ENCODE data around the gene NR6A1. TPM values are rescaled to one million over a fixed set of nuclear protein-coding genes. Genes with fewer than 3 reads are reported as not detected.

Gene NR6A1
- total and polyA plus RNA-seq, 2 of the 13 experiments (the other 11 are each of a cell fraction or from before 2014, with no cell fraction given), result 28.1 to 31.5 TPM

DNA sequence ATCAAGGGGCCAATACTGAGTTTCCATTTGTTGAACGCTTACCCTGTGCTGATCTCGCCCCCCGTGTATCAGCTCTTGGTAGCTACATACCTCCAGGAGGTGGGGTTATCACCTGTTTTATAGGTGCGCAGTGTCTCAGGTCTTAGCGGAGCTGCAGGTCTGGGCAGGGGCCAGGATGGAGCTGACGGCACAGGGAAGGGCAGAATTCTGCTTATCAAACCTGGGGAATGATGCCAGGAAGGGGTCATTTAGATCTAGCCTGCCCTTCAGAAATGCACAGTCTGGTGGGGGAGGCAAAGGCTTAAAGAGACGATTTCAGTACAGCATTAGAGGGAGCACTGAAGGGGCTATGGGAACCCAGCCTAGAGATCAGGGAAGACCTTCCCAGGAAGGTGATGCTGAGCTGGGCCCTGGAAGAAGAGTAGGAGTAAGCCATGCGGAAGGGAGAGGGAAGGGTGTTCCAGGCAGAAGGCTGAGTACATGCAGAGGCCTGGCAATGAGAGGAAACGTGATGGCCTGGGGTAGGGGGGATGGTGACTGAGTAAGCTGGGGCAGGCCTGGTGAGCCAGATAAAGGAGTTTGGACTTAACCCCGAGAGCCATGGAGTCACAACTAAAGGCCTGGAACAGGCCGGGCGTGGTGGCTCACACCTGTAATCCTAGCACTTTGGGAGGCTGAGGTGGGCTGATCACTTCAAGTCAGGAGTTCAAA is 37.3 kb upstream of the NR6A1 start:
- H3K27ac ChIP-seq (ENCODE audit: extremely low read length, insufficient read depth, low read length), result no peak overlapping the region
- H3K36me3 ChIP-seq (replicated peaks in 1 of 2; ENCODE audit: control insufficient read depth in 1 of 2, insufficient read depth in 2 of 2, low read length in 2 of 2), result no peaks in the 10 kb centered on the region
- POLR2A ChIA-PET, result interaction anchor here (4.7 kb wide), 1 partner anchor 10 kb away, joined by 28 read pairs; no protein-coding TSS in a partner anchor
- intact Hi-C loops (cut with micrococcal nuclease; ENCODE audit: unreplicated experiment), result no loop called here
- FAIRE-seq, result no peak
- no peak overlapping the region for H2AFZ ChIP-seq (ENCODE audit: low read length)
- no peaks in the 10 kb centered on the region for H4K20me1 ChIP-seq (ENCODE audit: insufficient read depth, low read length)
- H3K79me2 ChIP-seq (ENCODE audit: insufficient read depth, low read length), result no peaks in the 10 kb centered on the region
- no peak for DNase-seq (ENCODE audit: low spot score)
- in situ Hi-C loops (cut with HindIII; ENCODE audit: extremely low pct_ligation_motif_present, low pct_unique_long_range_greater_than_20kb), result no loop called here
- H3K9ac ChIP-seq (ENCODE audit: insufficient read depth, low read depth, low read length), result no peak overlapping the region
- 60% methylated on average over 12 of the region's 12 CpGs for WGBS (ENCODE audit: low lambda C conversion rate)
- no peaks in the 10 kb centered on the region for H3K27me3 ChIP-seq (ENCODE audit: control insufficient read depth in 1 of 2, insufficient read depth in 2 of 2, low read length in 2 of 2)
- H3K4me3 ChIP-seq (replicated peaks in 1 of 3; ENCODE audit: insufficient read depth in 1 of 3, low read depth in 2 of 3, low read length in 3 of 3), result no peak overlapping the region
- no peak for ATAC-seq
- H3K9me3 ChIP-seq (ENCODE audit: low read length), result no peaks in the 10 kb centered on the region
- no peak overlapping the region for H3K4me2 ChIP-seq (ENCODE audit: low read depth, low read length)
- CTCF ChIA-PET (ENCODE audit: low intra/inter-chr PET ratio, low total read pairs), result no interaction called here
- peaks cover 45% of the 10 kb centered on the region for H3K4me1 ChIP-seq (ENCODE audit: insufficient read depth, low read length)
- no TSS peak for BruUV-seq (replicated peaks)
- TF ChIP-seq, protein P1, sequence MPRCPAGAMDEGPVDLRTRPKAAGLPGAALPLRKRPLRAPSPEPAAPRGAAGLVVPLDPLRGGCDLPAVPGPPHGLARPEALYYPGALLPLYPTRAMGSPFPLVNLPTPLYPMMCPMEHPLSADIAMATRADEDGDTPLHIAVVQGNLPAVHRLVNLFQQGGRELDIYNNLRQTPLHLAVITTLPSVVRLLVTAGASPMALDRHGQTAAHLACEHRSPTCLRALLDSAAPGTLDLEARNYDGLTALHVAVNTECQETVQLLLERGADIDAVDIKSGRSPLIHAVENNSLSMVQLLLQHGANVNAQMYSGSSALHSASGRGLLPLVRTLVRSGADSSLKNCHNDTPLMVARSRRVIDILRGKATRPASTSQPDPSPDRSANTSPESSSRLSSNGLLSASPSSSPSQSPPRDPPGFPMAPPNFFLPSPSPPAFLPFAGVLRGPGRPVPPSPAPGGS (CRISPR knock-in tag; IDR thresholded peaks at IDR 0.05), result no peak
- TF ChIP-seq, protein P2, sequence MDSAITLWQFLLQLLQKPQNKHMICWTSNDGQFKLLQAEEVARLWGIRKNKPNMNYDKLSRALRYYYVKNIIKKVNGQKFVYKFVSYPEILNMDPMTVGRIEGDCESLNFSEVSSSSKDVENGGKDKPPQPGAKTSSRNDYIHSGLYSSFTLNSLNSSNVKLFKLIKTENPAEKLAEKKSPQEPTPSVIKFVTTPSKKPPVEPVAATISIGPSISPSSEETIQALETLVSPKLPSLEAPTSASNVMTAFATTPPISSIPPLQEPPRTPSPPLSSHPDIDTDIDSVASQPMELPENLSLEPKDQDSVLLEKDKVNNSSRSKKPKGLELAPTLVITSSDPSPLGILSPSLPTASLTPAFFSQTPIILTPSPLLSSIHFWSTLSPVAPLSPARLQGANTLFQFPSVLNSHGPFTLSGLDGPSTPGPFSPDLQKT (CRISPR knock-in tag; IDR thresholded peaks at IDR 0.05; ENCODE audit: borderline replicate concordance), result no peak
- TF ChIP-seq REPIN1 (CRISPR knock-in tag; IDR thresholded peaks at IDR 0.05; ENCODE audit: borderline replicate concordance, low read depth) (no peak), ZNF749 (CRISPR knock-in tag; IDR thresholded peaks at IDR 0.05; ENCODE audit: borderline replicate concordance) (no peak), REL (CRISPR knock-in tag; conservative IDR thresholded peaks at IDR 0.05) (no peak), KDM6A (CRISPR knock-in tag; IDR thresholded peaks at IDR 0.05; ENCODE audit: low read depth) (no peak), SAP130 (CRISPR knock-in tag; IDR thresholded peaks at IDR 0.05; ENCODE audit: low read depth) (no peak), CHCHD3 (CRISPR knock-in tag; IDR thresholded peaks at IDR 0.05) (no peak), TBP (CRISPR knock-in tag; IDR thresholded peaks at IDR 0.05) (no peak), ZNF790 (CRISPR knock-in tag; IDR thresholded peaks at IDR 0.05; ENCODE audit: borderline replicate concordance) (no peak), TOE1 (CRISPR knock-in tag; IDR thresholded peaks at IDR 0.05) (no peak), ZMYM4 (CRISPR knock-in tag; IDR thresholded peaks at IDR 0.05) (no peak)
- TF ChIP-seq, protein P3, sequence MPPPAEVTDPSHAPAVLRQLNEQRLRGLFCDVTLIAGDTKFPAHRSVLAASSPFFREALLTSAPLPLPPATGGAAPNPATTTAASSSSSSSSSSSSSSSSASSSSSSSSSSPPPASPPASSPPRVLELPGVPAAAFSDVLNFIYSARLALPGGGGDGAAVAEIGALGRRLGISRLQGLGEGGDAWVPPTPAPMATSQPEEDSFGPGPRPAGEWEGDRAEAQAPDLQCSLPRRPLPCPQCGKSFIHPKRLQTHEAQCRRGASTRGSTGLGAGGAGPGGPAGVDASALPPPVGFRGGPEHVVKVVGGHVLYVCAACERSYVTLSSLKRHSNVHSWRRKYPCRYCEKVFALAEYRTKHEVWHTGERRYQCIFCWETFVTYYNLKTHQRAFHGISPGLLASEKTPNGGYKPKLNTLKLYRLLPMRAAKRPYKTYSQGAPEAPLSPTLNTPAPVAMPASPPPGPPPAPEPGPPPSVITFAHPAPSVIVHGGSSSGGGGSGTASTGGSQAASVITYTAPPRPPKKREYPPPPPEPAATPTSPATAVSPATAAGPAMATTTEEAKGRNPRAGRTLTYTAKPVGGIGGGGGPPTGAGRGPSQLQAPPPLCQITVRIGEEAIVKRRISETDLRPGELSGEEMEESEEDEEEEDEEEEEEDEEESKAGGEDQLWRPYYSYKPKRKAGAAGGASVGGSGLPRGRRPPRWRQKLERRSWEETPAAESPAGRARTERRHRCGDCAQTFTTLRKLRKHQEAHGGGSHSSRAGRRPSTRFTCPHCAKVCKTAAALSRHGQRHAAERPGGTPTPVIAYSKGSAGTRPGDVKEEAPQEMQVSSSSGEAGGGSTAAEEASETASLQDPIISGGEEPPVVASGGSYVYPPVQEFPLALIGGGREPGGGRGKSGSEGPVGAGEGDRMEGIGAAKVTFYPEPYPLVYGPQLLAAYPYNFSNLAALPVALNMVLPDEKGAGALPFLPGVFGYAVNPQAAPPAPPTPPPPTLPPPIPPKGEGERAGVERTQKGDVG (CRISPR knock-in tag; IDR thresholded peaks at IDR 0.05; ENCODE audit: borderline replicate concordance), result no peak
- TF ChIP-seq, protein P4, sequence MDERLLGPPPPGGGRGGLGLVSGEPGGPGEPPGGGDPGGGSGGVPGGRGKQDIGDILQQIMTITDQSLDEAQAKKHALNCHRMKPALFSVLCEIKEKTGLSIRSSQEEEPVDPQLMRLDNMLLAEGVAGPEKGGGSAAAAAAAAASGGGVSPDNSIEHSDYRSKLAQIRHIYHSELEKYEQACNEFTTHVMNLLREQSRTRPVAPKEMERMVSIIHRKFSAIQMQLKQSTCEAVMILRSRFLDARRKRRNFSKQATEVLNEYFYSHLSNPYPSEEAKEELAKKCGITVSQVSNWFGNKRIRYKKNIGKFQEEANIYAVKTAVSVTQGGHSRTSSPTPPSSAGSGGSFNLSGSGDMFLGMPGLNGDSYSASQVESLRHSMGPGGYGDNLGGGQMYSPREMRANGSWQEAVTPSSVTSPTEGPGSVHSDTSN (CRISPR knock-in tag; IDR thresholded peaks at IDR 0.05), result no peak
- TF ChIP-seq, protein P5, sequence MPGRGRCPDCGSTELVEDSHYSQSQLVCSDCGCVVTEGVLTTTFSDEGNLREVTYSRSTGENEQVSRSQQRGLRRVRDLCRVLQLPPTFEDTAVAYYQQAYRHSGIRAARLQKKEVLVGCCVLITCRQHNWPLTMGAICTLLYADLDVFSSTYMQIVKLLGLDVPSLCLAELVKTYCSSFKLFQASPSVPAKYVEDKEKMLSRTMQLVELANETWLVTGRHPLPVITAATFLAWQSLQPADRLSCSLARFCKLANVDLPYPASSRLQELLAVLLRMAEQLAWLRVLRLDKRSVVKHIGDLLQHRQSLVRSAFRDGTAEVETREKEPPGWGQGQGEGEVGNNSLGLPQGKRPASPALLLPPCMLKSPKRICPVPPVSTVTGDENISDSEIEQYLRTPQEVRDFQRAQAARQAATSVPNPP (CRISPR knock-in tag; IDR thresholded peaks at IDR 0.05), result no peak
